Measurements from ENCODE around the gene SFMBT2. TPM values are rescaled to one million over a fixed set of nuclear protein-coding genes. Genes with fewer than 3 reads are reported as not detected.

SFMBT2 gene
- polyA plus RNA-seq, 1 donor = 6.3 TPM

DNA sequence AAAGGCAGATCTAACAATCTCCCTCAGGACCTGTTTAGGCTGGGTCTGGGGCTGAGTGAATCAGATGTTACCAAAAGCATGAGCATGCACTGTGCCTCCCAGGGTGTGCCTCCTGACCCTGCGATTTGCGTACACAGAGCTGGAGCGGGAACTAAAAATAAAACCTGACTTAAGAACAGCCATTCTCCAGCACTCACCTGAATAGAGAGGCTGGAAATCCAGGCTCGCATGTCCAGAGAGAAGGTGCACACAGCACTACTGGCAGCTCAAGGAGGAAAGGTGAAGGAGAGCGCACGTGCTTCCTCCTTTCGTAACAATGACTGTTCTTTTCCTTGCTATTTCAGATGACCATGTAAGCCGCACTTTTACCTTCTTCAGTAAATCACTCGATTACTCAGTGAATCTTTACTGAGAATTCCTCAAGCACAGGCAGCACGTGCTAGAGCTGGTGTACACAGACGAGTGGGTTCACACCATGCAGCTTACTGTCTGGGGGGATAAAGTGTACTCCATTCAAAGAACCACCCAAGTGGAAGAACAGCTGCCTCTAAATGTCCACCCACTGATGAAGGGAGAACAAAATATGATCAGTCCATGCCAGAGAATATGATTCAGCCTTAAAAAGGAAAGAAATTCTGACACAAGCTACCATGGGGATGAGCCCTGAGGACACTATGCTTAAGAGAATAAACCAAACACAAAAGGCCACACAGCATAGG, 45.6 kb downstream of the SFMBT2 start:
- no peak for DNase-seq (ENCODE audit: low read depth)

DNA sequence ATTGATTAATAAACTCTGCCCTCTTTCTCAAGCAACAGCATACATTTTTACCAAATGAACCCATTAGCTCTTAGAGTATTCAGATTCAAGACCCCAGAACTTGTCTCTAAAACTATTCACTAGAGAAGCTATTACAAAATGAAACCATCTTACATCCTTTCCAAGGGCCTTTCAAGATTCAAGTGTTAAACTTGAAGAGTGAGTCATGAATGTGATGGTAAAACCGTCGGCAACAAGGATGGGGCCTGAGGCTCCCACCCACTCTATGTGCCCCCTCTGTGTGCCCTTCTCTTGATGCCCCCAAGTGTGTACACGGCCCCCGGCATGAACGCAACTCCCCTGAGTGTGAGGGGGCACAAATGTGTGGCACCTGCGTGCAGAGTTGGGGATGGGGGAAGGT, 46.4 kb downstream of the SFMBT2 start:
- no peak for DNase-seq (ENCODE audit: low read depth)

DNA sequence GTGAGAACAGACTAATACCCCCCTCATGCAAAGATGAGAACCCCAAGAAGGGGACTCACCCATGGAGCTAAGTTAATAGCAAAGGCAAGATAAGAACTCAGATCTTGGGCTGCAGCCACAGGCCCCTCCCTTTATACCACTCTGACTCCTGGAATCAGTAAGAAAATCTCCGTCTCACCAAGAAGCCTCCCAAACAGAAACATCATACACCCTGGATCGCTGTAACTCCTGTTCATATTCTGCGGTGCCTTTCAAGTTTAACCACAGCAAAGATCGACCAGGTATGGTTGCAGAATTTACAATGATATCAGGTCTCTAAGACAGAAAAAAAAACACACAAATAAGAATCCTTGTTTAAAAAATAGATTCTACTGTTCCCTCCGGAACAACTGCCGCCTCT, 47.1 kb downstream of the SFMBT2 start:
- no peak for DNase-seq (ENCODE audit: low read depth)

DNA sequence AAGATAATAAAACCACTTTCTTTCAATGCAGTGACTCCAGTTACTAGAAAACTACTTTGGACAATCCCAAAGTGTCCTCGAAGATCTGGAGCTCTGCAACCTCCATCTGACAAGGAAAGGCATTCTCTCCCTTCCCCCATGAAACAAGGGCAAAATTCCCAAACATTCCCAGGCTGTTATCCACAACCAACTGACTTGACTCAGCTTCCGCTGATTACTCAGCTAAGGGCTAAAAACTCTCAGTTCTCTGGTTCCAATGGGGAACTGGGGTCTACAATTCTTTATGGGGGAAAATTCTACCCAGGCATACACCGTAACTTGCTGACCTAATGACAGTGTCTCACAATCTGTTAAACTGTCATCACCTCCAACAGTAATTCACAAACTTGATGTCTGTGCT, 48.4 kb downstream of the SFMBT2 start:
- DNase-seq (ENCODE audit: low read depth) = no peak

DNA sequence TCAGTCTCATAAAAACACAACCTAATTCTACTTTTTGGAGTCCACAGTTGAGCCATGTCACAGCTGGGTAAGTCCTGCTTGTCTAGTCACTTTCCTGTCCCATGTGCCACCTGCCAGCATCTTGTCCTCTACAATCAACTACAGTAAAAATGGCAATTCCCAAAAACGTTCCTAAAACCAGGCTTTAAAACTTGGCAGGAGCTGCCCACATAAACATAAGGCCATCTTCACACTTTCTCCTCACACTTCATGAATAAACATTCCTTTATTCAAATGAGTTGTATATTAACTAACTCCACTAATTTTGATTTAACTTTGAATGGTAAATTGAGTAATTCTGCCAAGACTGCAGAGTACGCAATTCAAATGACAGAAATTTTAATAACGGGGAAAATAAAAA, 49.5 kb downstream of the SFMBT2 start:
- no peak for DNase-seq (ENCODE audit: low read depth)

DNA sequence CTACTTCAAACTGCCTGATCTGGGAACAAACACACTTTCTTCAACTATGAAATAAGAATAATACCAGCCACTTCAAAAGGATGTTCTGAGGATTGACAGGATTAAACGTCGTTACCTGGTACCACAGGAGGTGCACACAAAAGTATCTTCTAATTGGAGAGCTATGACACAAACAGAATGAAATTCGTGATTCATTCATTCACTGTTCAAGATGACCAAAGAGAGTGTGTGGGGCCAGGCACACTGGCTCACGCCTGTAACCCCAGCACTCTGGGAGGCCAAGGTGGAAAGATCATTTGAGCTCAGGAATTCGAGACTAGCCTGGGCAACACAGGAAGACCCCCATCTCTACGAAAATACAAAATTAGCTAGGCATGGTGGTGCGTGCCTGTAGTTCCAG, 50.9 kb downstream of the SFMBT2 start:
- no peak for DNase-seq (ENCODE audit: low read depth)

DNA sequence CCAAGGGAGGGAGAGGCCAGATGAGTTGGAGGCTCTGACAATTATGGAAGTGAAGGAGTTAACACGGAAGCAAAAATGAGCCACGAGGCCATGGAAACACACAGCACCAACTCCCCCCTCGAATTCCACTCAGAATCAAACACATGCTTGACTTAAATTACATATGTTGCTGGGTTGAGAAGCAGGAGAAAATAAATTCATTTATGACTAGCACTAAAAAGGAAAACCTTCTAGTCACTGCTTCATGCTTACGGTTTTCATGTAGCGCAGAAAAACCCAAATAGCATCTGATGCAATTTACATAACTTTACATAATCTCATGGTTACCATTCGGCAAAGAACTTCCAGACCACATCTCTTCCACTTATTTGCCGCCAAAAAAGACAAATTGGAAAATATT, 51.5 kb downstream of the SFMBT2 start:
- no peak for DNase-seq (ENCODE audit: low read depth)

DNA sequence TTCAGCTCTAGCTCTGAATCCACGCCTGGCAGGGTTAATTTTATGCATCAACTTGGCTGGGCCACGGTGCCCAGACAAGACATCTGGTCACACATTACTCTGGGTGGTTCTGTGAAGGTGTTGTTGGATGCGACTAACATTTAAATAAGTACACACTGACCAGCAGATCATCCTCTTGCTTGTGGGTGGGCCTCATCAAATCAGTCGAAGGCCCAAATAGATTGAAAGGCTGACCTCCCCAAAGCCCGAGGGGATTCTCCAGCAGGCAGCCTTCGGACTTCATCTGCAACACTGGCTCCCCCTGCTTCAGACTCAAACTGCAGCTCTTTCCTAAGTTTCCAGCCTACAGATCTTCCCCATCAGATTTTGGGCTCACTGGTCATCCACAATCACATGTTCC, 53.6 kb downstream of the SFMBT2 start:
- DNase-seq (ENCODE audit: low read depth) = no peak

DNA sequence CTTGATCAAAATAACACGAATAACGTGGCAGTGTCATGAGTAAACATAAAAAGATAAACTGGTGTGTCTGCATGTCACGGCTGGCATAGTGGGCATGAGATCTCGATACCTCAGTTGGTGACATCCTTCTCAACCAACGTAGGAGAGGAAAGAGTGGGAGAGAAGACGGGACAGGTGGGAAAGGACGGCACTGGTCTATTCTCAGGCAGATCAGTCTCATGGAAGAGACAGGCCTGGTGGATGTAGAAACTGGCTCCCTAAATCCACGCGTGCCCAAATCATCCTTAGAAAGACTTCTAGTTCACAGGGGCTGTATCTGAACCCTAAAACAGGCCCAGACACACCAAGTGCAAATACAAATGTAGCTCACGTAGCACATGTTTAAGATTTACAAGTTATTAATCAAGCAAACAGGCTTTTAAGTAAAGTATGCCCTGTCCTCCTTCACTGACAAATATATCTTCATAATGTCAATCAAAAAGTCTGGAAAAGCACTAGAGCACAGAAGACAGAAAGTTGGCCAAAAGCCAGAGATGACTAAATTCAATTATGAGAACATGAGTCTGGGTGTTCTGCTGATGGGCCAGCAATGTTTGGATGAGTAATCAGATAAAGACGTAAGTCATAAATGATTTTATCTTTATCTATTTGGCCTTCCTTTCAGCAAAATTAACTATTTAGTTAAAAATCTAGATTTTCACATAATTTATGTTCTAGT, 56.3 kb downstream of the SFMBT2 start:
- DNase-seq (ENCODE audit: low read depth) = no peak

DNA sequence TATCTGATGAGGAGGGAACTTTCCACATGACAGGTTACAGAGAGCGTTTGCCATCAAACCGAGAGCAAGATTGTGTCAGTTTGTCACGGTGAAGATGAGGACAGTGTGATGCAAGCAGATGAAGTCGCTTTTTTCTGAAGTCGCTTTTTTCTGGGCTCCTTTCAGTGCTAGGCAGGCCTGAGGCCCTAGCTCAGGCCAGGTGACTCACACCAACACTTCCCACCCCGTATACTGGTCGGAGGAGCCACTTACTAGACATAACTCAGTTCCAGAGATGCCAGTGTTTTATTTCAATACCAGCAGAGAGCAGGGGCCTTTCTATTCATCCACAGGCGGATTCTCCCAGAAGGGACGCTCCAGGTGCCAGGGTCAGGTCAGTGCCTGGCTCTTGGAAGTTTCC, 58.9 kb downstream of the SFMBT2 start:
- no peak for DNase-seq (ENCODE audit: low read depth)

DNA sequence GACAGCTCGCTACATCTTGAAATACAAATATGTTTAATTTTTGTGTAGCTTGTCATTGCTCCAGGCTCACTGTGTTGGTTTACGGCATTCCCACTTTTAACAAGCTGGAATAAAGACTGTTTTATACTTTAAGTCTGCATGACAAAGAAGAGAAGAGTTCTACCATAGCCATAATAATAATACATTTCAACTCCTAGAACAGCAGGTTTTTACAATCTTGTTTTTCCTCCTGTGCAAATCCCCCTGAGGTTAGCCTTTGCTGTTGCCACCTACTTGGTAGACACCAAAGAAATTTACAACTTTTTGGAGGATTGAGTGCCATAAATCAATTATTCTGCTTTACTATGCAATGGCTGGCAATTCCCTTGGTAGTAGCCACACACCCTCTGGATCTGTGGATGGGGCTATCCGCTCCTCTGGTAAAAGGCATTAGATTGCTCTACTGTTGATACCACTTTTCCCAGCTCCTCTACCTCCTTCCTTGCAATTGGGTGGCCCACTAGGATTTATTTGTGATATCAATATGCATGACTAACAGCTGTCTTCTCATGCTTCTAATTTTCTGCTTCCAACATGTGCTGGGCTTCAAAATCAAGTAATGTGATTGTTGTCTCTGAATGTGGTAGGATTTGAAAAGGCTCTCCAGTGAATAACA, 60.2 kb downstream of the SFMBT2 start:
- no peak for DNase-seq (ENCODE audit: low read depth)

DNA sequence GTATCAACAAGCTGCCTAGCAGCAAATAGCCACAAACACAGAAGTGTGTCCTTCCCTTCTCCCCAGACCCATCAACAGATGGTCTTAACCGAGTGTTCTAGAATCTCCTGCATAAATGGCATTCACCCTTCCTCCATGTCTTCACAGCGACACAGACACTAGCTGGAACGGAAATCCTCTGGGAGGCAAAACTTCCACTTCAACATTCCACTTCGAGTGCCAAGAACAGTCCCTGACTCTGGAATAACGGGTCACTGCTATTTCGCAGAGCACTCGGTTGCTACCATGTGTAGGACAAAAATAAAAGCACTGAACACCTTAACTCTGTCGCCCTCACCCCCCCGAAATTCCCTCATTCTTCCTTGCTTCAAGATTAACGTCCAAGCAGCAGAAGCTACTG, 65.1 kb downstream of the SFMBT2 start:
- no peak for DNase-seq (ENCODE audit: low read depth)

DNA sequence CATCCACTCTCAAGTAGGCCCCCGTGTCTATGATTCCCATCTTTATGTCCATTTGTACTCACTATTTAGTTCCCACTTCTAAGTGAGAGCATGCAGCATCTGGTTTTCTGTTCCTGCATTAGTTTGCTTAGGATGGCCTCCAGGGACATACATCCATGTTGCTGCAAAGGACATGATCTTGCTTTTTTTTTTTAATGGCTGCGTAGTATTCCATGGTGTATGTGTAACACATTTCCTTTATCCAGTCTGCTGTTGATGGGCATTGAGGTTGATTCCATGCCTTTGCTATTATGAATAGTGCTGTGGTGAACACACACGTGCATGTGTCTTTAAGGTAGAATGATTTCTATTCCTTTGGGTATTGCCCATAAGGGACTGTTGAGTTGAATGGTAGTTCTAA, 67.8 kb downstream of the SFMBT2 start:
- no peak for DNase-seq (ENCODE audit: low read depth)

DNA sequence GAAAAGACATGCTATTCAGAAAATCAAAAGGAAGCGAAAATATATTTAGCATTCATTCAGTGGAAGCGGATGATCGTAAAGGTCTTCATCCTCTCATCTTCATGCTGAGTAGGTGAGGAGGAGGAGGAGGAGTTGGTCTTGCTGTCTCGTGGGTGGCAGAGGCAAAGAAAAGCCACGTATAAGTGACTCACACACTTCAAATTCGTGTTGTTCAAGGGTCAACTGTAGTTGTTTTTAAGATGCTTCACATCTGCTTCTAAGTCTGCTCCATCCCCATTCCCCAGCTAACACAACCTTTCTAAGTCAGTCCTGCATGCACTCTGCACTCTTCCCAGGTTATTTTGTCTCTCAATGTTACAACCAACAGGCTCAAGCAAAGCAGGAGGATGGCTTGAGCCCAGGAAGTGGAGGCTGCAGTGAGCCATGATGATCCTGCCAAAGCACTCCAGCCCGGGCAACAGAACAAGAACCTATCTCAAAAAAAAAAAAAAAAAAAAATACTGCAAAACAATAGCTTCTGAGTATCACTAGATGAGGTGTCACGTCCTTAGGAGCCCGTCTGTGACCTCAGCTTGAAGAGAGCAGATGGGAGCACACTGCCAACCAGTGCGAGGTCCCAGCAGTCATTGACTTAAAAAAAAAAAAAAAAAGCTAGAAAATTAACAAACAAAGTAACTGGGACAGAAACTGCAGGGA, 70.5 kb downstream of the SFMBT2 start:
- DNase-seq (ENCODE audit: low read depth) = no peak

DNA sequence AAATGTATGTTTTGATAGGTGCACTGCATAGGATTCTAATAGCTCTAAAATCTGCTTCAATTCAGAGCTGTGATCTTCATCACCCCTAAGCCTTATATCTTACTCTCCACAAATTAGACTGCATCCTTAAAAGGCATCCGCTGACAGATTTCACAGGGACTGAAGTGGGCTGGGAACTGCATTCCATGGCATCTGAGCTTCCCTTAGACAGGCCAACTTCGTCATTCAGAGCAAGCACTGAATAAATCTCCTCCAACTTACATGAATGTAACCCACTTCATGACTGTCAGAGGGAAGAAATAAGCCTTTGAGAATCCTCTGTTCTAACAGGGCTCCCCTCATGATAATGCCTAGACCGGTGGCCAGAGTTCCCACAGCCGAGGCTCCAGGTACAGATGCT, 71.3 kb downstream of the SFMBT2 start:
- DNase-seq (ENCODE audit: low read depth) = no peak

DNA sequence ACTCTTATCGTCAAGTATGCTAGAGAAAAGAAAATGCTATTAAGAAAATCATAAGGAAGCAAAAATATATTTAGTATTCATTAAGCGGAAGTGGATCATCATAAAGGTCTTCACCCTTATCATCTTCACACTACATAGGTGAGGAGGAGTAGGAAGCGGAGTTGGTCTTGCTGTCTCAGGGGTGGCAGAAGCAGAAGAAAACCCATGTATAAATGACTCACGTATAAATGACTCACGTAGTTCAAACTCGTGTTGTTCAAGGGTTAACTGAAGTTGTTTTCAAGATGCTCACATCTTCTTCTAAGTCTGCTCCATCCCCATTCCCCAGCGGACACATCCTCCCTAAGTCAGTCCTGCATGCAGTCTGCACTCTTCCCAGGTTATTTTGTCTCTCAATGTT, 72.4 kb downstream of the SFMBT2 start:
- DNase-seq (ENCODE audit: low read depth) = no peak

DNA sequence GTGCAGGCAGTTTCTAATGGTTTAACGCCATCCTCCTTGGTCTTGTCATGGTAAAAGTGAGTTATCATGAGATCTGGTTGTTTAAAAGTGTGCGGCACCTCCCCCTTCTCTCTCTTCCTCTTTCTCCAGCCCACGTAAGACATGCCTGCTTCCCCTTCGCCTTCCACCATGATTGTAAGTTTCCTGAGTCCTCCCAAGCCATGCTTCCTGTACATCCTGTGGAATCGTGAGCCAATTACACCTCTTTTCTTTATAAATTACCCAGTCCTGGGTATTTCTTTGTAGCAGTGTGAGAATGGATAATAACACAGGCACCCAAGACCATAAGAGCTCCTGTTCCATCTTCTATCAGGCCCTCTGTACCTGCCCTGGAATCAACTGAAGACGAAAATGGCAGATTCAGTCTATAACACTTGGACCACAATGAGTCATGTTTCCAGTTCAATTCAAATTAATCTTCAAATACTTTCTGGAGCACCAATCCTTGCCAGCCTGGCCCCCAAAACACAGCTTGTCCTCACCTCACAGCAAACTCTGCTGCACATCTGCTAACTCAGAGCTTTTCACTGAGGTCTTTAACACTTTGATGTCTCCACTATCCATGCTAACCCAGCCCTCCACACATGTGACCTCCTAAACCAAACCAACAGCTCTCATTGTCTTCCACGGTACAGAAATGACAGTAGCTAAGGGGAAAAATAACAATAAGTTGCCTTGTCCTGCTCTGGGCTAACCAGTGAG, 73.2 kb downstream of the SFMBT2 start:
- no peak for DNase-seq (ENCODE audit: low read depth)

DNA sequence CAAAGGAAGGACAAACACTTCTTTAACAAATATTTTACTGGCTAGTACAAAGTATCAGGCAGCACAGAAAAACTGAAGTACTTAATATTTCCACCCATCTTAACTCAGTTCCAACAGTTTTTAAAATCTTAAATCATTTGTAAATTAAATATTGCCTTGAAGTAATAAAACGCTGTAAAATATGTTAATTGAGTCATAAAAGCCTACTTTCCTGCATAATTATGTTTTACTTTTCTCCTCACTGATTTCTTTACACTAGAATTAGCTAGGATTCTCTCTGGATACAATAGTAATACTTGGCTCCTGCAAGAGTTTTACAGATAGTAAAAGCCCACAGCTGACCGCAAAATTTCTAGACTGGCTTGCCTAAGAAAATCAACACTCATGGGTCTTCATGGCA, 74.9 kb downstream of the SFMBT2 start:
- DNase-seq (ENCODE audit: low read depth) = no peak

DNA sequence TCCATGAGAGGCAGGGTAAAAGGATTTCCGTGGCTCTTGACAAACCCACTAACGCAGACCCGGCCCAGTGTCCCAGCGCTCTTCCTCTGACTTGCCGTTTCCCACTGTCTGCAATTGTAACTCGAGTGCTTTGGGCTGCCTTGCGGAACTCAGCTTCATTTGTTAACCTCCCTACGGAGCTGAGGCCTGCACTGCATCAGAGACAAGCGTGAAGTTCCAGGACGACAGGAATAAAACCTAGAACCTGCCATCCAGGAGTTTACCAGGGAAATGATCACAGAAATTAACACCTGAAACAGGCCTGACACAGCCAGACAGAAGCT, 76.2 kb downstream of the SFMBT2 start:
- DNase-seq (ENCODE audit: low read depth) = no peak

DNA sequence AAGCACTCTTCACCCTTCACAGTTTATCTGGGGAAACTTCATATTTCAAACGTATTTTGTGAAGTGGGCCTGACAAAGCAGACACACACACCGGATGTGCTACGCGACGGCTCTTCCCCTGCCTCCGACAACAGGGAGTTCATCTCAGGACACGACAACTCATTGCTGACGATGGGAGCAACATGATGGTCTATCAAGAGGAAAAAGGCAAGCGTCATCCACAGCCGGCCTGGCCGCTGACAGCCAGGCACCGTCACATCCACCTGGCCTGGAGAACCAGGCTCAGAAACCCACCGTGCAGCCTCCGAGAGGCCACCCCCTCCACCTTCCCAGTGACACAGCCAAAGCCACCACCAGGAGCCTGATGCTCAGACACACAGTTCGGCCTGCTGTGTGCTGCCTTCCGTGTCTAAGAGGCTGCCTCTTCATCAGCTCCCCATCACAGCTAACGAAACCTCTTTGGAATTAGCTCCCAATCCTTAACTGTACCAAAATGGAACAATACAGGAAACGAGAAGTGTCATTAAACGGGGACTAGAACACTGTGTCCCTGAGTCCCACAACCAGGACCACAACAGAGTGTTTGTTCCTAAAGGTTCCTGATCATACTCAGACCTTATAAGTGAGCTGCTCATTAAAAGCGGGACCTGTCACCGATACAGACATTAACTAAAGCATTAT, 76.7 kb downstream of the SFMBT2 start:
- no peak for DNase-seq (ENCODE audit: low read depth)

DNA sequence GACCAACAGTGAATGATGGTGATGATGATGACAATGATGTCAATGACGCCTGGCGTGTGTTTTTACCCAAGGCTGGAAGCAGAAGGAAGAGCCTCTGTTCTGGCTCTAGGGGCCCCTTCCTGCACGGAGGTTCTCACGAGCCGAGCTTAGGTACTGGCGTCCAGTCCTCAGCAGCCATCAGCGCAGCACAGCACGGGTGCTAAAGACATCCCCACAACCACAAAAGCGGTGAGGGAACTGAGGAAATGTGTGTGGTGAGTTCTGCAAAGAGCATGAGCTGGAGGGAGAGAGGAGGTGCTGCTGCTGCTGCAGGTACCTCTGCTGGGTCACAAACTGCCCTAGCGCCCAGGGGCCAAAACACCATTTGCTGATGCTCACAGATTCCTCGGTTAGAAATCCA, 81.6 kb downstream of the SFMBT2 start:
- no peak for DNase-seq (ENCODE audit: low read depth)

All from forelimb muscle (tissue), 1 donor.